ENCODE results near the gene TPD52L2. TPM values are rescaled to one million over a fixed set of nuclear protein-coding genes. Genes with fewer than 3 reads are reported as not detected.

Gene TPD52L2
- total RNA-seq, 1 experiment from 2014 or later: 149 TPM

- intact Hi-C loops (cut with micrococcal nuclease; ENCODE audit: unreplicated experiment): no loop called here
These were observed 28.9 kb downstream of the TPD52L2 start for GRCh38 chr20:63893999-63894357.

GRCh38 chr20:63894358-63895201 lies 29.5 kb downstream of the TPD52L2 start, which contains the start of gene DNAJC5:
TSS of gene DNAJC5 (plus strand) at chr20:63895126. CDS start at chr20:63928346, 33,220 bp downstream.
- Histone ChIP-seq H2AFZ (peak within 1 kb of the TSS; percentile 75), H3K27ac (peak within 1 kb of the TSS; percentile 68), H3F3A (ENCODE audit: insufficient read depth, low read depth) (peaks cover 65% of the 10 kb centered on the region), H3K36me3 (ENCODE audit: low read depth) (peaks cover 28% of the 10 kb centered on the region), H3K27me3 (ENCODE audit: insufficient read depth, low read depth) (no peaks in the 10 kb centered on the region), H3K4me1 (replicated peaks; ENCODE audit: insufficient read depth) (peaks cover 40% of the 10 kb centered on the region), H3K9me2 (ENCODE audit: insufficient read depth) (no peaks in the 10 kb centered on the region), H3K9me3 (ENCODE audit: insufficient read depth, low read depth) (no peaks in the 10 kb centered on the region), H3K4me3 (peak within 1 kb of the TSS; percentile 75), H3K79me2 (ENCODE audit: low read depth) (peaks cover 57% of the 10 kb centered on the region), H3K4me2 (peak within 1 kb of the TSS; percentile 98), H4K20me1 (ENCODE audit: insufficient read depth) (peaks cover 36% of the 10 kb centered on the region)
- peak; percentile 82 to 98 for DNase-seq
- intact Hi-C loops (cut with micrococcal nuclease; ENCODE audit: unreplicated experiment): loop anchor here (5.0 kb wide), 1 partner anchor 63 kb away; the partner anchor contains the start of gene UCKL1
- CTCF ChIA-PET: no interaction called here
- no TSS peak for BruUV-seq (replicated peaks)
- POLR2A ChIA-PET (ENCODE audit: unreplicated experiment): interaction anchor here (0.6 to 0.7 kb wide), 4 partner anchors 29 to 1738 kb away, joined by 3 to 7 read pairs (median 4); partner anchors contain the start of gene TPD52L2
- TF ChIP-seq CTCF (conservative IDR thresholded peaks at IDR 0.05) (no peak), EZH2 (IDR thresholded peaks at IDR 0.05; ENCODE audit: low read depth) (no peak)

More at GRCh38 chr20:63893999-63894357, 28.9 kb downstream of the TPD52L2 start:
- Histone ChIP-seq H3K27ac (peak overlapping the region; percentile 36; the same call in 1 of the 2 replicates), H3K4me2 (peak overlapping the region; percentile 81), H3K36me3 (ENCODE audit: low read depth) (peaks cover 31% of the 10 kb centered on the region), H3F3A (ENCODE audit: insufficient read depth, low read depth) (peaks cover 71% of the 10 kb centered on the region), H3K9me2 (ENCODE audit: insufficient read depth) (no peaks in the 10 kb centered on the region), H2AFZ (0 out of 2 replicates have a peak overlapping the region, but pooled peaks have one; percentile 75), H3K4me1 (replicated peaks; ENCODE audit: insufficient read depth) (peaks cover 46% of the 10 kb centered on the region), H3K79me2 (ENCODE audit: low read depth) (peaks cover 52% of the 10 kb centered on the region), H3K4me3 (peak overlapping the region; percentile 70), H3K27me3 (ENCODE audit: insufficient read depth, low read depth) (no peaks in the 10 kb centered on the region), H3K9me3 (ENCODE audit: insufficient read depth, low read depth) (no peaks in the 10 kb centered on the region), H4K20me1 (ENCODE audit: insufficient read depth) (peaks cover 31% of the 10 kb centered on the region)
- no peak for DNase-seq
- ChIA-PET CTCF (no interaction called here), POLR2A (ENCODE audit: unreplicated experiment) (interaction anchor here (0.6 kb wide), 3 partner anchors 29 to 1737 kb away, joined by 3 to 4 read pairs (median 4); partner anchors contain the start of gene TPD52L2)
- TF ChIP-seq EZH2 (IDR thresholded peaks at IDR 0.05; ENCODE audit: low read depth): no peak
- no peak for TF ChIP-seq CTCF (conservative IDR thresholded peaks at IDR 0.05)
- TSS peak; percentile 34 for BruUV-seq (replicated peaks)

DNA sequence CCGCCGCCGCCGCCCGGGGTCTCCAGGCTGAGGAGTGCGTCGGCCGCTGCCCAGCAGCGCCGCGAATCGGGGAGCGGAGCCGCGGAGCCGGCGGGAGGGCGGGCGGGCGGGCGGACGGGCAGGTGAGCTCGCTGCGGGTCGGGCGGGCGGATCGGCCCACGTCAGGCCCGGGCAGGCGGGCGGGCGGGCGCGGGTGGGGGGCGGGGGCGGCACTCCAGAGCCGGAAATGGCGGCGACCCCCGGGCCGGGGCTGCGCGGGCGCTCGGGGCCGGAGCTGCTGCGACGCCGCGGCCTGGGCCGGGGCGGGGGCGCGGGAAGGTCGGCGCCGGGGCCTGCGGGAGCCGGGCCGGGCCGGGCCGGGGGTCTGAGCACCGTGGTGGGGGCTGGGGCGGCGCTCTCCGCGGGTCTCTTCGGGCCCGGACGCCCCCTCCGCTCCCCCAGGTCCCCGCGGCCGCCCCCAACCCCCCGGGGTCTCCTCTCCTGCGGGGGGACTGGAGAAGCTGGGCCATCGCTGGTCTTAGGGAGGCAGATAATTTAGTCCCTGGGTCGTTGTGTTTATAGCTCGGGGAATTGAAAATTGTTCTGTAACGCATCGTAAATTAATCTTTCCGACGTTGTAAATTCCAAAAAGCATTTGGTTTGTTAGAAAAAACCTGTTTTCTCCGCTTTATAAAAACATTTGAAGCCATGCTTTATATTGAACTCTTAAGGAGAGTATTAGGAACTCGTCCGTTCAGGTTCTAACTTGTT lies 30.3 kb downstream of the TPD52L2 start:
- intact Hi-C loops (cut with micrococcal nuclease; ENCODE audit: unreplicated experiment): loop anchor here (5.0 kb wide), 1 partner anchor 62 kb away; the partner anchor contains the start of gene UCKL1
- H3K4me2 ChIP-seq: peak overlapping the region; percentile 98
- no peaks in the 10 kb centered on the region for H3K27me3 ChIP-seq (ENCODE audit: insufficient read depth, low read depth)
- peak overlapping the region; percentile 68 for H3K27ac ChIP-seq
- H2AFZ ChIP-seq: peak overlapping the region; percentile 63
- TF ChIP-seq EZH2 (IDR thresholded peaks at IDR 0.05; ENCODE audit: low read depth) (no peak), CTCF (conservative IDR thresholded peaks at IDR 0.05) (no peak)
- peaks cover 36% of the 10 kb centered on the region for H4K20me1 ChIP-seq (ENCODE audit: insufficient read depth)
- no peak for DNase-seq
- H3K4me1 ChIP-seq (replicated peaks; ENCODE audit: insufficient read depth): peaks cover 32% of the 10 kb centered on the region
- peaks cover 61% of the 10 kb centered on the region for H3K79me2 ChIP-seq (ENCODE audit: low read depth)
- BruUV-seq (replicated peaks): no TSS peak
- POLR2A ChIA-PET (ENCODE audit: unreplicated experiment): no interaction called here
- peaks cover 62% of the 10 kb centered on the region for H3F3A ChIP-seq (ENCODE audit: insufficient read depth, low read depth)
- H3K4me3 ChIP-seq: peak overlapping the region; percentile 75
- no peaks in the 10 kb centered on the region for H3K9me3 ChIP-seq (ENCODE audit: insufficient read depth, low read depth)
- no peaks in the 10 kb centered on the region for H3K9me2 ChIP-seq (ENCODE audit: insufficient read depth)
- CTCF ChIA-PET: interaction anchor here (0.6 to 1.8 kb wide), 3 partner anchors 78 to 358 kb away, joined by 3 to 6 read pairs (median 5); partner anchors contain the start of genes ARFRP1 and ZGPAT
- peaks cover 21% of the 10 kb centered on the region for H3K36me3 ChIP-seq (ENCODE audit: low read depth)
